Measurements from ENCODE around the gene MUC5AC. TPM values are rescaled to one million over a fixed set of nuclear protein-coding genes. Genes with fewer than 3 reads are reported as not detected.

The MUC5AC gene
- total and polyA plus RNA-seq, 4 donors = not detected

- Histone ChIP-seq H3K9ac (ENCODE audit: low read depth in 1 of 2, low read length in 2 of 2) (no peak overlapping the region), H3K9me3 (ENCODE audit: control insufficient read depth in 4 of 4, low read length in 3 of 4) (no peaks in the 10 kb centered on the region), H3K27me3 (ENCODE audit: control insufficient read depth in 4 of 4, insufficient read depth in 4 of 4, low read length in 3 of 4) (peaks cover 0 to 3% (median 0%) of the 10 kb centered on the region in 4 donors), H3K4me1 (ENCODE audit: control insufficient read depth in 4 of 4, insufficient read depth in 4 of 4, low read length in 3 of 4) (no peaks in the 10 kb centered on the region), H3K27ac (ENCODE audit: low read depth in 1 of 2, low read length in 2 of 2) (no peak overlapping the region), H3K4me3 (ENCODE audit: low read depth in 1 of 3, low read length in 3 of 3) (no peak overlapping the region), H3K36me3 (ENCODE audit: control insufficient read depth in 4 of 4, insufficient read depth in 3 of 4, low read depth in 1 of 4, low read length in 3 of 4) (no peaks in the 10 kb centered on the region)
- WGBS = 92% methylated on average over 39 of the region's 39 CpGs
- no peak for DNase-seq (ENCODE audit: low spot score)
- no peak for TF ChIP-seq TAF1 (conservative IDR thresholded peaks at IDR 0.05)
- no peak for TF ChIP-seq GABPA (IDR thresholded peaks at IDR 0.05 in 1 of 2, conservative IDR thresholded peaks at IDR 0.05 in 1 of 2)
- no peak for TF ChIP-seq HNF4G (IDR thresholded peaks at IDR 0.05)
- no peak for TF ChIP-seq JUND (IDR thresholded peaks at IDR 0.05)
Measured at GRCh38 chr11:1174441-1175370, 17.0 kb downstream of the MUC5AC start.

GRCh38 chr11:1175461-1176223, 17.9 kb downstream of the MUC5AC start:
- no peak for DNase-seq (ENCODE audit: low spot score)

More at GRCh38 chr11:1175461-1176223, 17.9 kb downstream of the MUC5AC start:
- 88% methylated on average over 22 of the region's 22 CpGs for WGBS
- H3K9ac ChIP-seq (ENCODE audit: low read depth in 1 of 2, low read length in 2 of 2) = no peak overlapping the region
- no peaks in the 10 kb centered on the region for H3K4me1 ChIP-seq (ENCODE audit: control insufficient read depth in 4 of 4, insufficient read depth in 4 of 4, low read length in 3 of 4)
- H3K27me3 ChIP-seq (ENCODE audit: control insufficient read depth in 4 of 4, insufficient read depth in 4 of 4, low read length in 3 of 4) = peaks cover 0 to 4% (median 0%) of the 10 kb centered on the region in 4 donors
- H3K4me3 ChIP-seq (ENCODE audit: low read depth in 1 of 3, low read length in 3 of 3) = no peak overlapping the region
- H3K36me3 ChIP-seq (ENCODE audit: control insufficient read depth in 4 of 4, insufficient read depth in 3 of 4, low read depth in 1 of 4, low read length in 3 of 4) = no peaks in the 10 kb centered on the region
- TF ChIP-seq FOXA2 (IDR thresholded peaks at IDR 0.05) = no peak
- TF ChIP-seq SP1 (IDR thresholded peaks at IDR 0.05) = no peak
- TF ChIP-seq GABPA (IDR thresholded peaks at IDR 0.05 in 1 of 2, conservative IDR thresholded peaks at IDR 0.05 in 1 of 2) = no peak
- no peak for TF ChIP-seq RAD21 (IDR thresholded peaks at IDR 0.05)
- TF ChIP-seq ATF3 (IDR thresholded peaks at IDR 0.05) = no peak
- no peak for TF ChIP-seq JUND (IDR thresholded peaks at IDR 0.05)
- TF ChIP-seq CTCF (IDR thresholded peaks at IDR 0.05; ENCODE audit: low read depth, low read length, missing input control) = no peak
- TF ChIP-seq RXRA (IDR thresholded peaks at IDR 0.05) = no peak
- no peak for TF ChIP-seq MAX (IDR thresholded peaks at IDR 0.05)
- TF ChIP-seq HNF4A (conservative IDR thresholded peaks at IDR 0.05) = no peak
- no peak for TF ChIP-seq HNF4G (IDR thresholded peaks at IDR 0.05)
- no peak for TF ChIP-seq YY1 (IDR thresholded peaks at IDR 0.05)
- no peak for TF ChIP-seq REST (IDR thresholded peaks at IDR 0.05)
- no peak for TF ChIP-seq EGR1 (IDR thresholded peaks at IDR 0.05; ENCODE audit: low read depth in 2 of 2)
- TF ChIP-seq NR2F2 (IDR thresholded peaks at IDR 0.05) = no peak
- TF ChIP-seq ZBTB33 (IDR thresholded peaks at IDR 0.05) = no peak
- TF ChIP-seq FOXA1 (IDR thresholded peaks at IDR 0.05) = no peak
- no peak for TF ChIP-seq TAF1 (conservative IDR thresholded peaks at IDR 0.05)
- H3K27ac ChIP-seq (ENCODE audit: low read depth in 1 of 2, low read length in 2 of 2) = no peak overlapping the region
- no peaks in the 10 kb centered on the region for H3K9me3 ChIP-seq (ENCODE audit: control insufficient read depth in 4 of 4, low read length in 3 of 4)
